Dedifferentiated amniotic fluid mesenchymal stem cell (primary cell): ENCODE measurements around the gene CGB5.
"Not testable (repeated sequence)": the region's sequence is repeated elsewhere in the genome, so short reads cannot be mapped to it uniquely, and the experiment has no call there.

Source experiments
- DNase-seq: peaks from one replicate; pipeline ENCODE4 v3.0.0-alpha.2; 2016; ENCODE audit errors: extremely low spot score

Gene CGB5

GRCh38 chr19:49020931-49021895, 22.4 kb upstream of the CGB5 start:
- DNase-seq, result no peak

GRCh38 chr19:49022116-49022515, 21.5 kb upstream of the CGB5 start:
- no peak for DNase-seq

- not testable (repeated sequence) for DNase-seq
Observed at GRCh38 chr19:49024233-49024632, 19.4 kb upstream of the CGB5 start, which contains the start of gene CGB3. TSS of gene CGB3 (minus strand) at chr19:49024333. CDS start at chr19:49023971, 362 bp downstream.

- not testable (repeated sequence) for DNase-seq
Observed at GRCh38 chr19:49025088-49025487, 18.6 kb upstream of the CGB5 start.

GRCh38 chr19:49025599-49025998, 18.0 kb upstream of the CGB5 start:
- DNase-seq, result not testable (repeated sequence)

GRCh38 chr19:49028686-49029085, 15.0 kb upstream of the CGB5 start:
- not testable (repeated sequence) for DNase-seq

- DNase-seq, result not testable (repeated sequence)
Observed at GRCh38 chr19:49029749-49030148, 13.9 kb upstream of the CGB5 start.

DNA sequence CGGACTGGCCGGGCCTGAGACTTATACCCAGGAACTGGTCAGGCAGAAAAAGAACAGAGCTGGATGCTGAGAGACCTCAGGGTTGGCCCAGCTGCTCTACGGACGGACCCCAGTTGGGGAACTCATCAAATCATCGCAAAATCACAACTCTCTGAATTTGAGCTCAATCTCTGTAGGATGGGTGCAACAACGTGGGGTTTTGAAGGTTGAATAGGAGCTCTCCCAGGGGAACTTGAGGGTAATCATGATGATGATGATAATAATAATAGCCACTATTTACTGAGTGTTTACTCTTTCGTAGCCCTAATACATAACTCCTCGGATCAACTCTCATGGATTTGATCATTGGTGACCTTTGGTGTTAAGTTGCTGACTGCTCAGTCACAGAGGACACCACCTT, 13.3 kb upstream of the CGB5 start:
- not testable (repeated sequence) for DNase-seq

DNA sequence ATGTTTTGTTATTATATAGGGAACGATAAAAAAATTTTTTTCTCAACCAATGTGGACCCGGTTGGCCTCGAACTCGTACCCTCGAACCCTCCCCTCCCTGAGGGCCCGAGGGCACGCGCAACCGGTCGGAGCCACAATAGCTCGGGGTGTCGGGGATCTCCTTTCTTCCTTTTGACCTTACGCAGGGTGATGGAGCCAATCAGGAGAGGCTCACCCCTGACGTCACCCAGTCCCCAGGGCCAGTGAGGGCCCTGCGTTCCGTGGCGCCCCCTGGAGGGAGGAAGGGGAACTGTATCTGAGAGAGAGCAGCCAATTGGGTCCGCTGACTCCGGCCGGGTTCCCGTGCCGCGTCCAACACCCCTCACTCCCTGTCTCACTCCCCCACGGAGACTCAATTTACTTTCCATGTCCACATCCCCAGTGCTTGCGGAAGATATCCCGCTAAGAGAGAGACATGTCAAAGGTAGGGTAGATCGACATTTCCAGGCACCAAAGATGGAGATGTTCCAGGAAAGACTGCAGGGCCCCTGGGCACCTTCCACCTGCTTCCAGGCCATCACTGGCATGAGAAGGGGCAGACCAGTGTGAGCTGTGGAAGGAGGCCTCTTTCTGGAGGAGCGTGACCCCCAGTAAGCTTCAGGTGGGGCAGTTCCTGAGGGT, 11.9 kb upstream of the CGB5 start, which contains the start of gene CGB2:
CGB2 (plus strand) TSS at position 249 of the 660 bp plus-strand sequence; CDS start at position 455, 206 bp downstream.
- DNase-seq, result not testable (repeated sequence)

- DNase-seq, result not testable (repeated sequence)
Observed at GRCh38 chr19:49036815-49037214, 6.8 kb upstream of the CGB5 start, which contains the start of gene CGB1. TSS of gene CGB1 (minus strand) at chr19:49036895. CDS start at chr19:49036711, 184 bp downstream.

GRCh38 chr19:49038111-49038510, 5.5 kb upstream of the CGB5 start:
- not testable (repeated sequence) for DNase-seq

GRCh38 chr19:49038557-49039276, 4.9 kb upstream of the CGB5 start:
- DNase-seq, result not testable (repeated sequence)

GRCh38 chr19:49039736-49040135, 3.9 kb upstream of the CGB5 start:
- DNase-seq, result not testable (repeated sequence)

- no peak for DNase-seq
Observed at GRCh38 chr19:49042177-49042576, 1.5 kb upstream of the CGB5 start.

- not testable (repeated sequence) for DNase-seq
Observed at GRCh38 chr19:49042666-49043065, 982 bp upstream of the CGB5 start.

DNA sequence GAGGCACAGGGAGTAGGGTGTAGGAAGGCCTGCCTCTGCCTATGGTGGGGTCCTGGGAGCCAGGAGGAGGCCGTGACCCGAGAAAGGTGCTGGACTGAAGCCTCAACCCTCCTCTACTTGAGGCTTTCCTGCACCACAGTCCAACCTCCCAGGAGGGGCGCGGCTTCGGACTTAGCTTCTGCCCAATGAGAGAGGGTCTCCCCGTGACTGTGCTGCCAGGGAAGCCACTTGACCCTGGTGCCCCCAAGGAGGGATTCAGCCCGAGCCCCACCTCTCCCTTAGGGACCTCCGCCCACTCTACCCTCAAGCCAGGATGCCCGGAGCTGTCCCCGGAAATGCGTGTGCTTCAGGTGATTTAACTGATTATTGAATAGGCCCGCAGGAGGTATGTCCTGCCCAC, 5.4 kb downstream of the CGB5 start, which contains the start of gene CGB8:
CGB8 (minus strand) TSS at position 101 of the 400 bp plus-strand sequence. CDS start 372 bp downstream, outside the sequence.
- DNase-seq, result not testable (repeated sequence)

DNA sequence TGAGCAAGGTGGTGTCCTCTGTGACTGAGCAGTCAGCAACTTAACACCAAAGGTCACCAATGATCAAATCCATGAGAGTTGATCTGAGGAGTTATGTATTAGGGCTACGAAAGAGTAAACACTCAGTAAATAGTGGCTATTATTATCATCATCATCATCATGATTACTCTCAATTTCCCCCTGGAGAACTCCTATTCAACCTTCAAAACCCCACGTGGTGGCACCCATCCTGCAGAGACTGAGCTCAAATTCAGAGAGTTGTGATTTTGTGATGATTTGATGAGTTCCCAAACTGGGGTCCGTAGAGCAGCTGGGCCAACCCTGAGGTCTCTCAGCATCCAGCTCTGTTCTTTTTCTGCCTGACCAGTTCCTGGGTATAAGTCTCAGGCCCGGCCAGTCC, 6.2 kb downstream of the CGB5 start:
- DNase-seq, result not testable (repeated sequence)

DNA sequence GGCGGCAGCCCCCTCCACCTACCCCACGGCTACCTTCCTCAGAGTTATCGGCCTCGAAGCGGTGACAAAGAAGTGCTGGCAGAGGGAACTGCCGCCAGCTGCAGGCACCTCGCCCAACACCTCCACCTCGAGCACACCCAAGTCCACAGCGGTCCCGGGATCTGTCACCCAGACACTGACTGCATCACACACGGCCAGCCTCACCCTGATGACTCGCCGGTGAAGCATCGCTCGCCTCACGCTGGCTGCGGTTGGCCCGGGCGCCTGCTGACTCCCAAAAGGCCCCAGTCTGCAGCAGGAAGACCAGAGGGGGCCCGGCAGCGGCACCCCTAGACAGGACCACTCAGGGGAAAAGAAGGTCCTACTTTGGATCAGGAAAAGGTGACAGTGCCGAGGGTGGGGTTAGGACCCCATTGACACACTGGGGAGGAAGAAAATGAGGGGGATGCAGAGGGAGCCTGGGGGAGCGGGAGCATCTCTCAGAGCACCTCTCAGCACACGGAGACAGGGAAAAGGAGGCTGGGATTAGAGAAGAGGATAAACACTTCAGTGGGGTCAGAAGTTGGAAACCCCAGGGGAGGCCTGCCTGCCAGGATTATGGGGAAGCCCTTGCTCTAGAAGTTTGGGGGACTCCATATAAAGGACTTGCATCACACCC, 6.9 kb downstream of the CGB5 start:
- DNase-seq, result not testable (repeated sequence)

GRCh38 chr19:49056101-49056901, 12.7 kb downstream of the CGB5 start:
- DNase-seq, result no peak
